H1 (cell line): Measurements from ENCODE around the gene MRPL33.

Experiments
- CEBPB ChIP-seq: IDR thresholded peaks from 2 replicates; pipeline ENCODE4 v1.6.1; 2012; ENCODE audit warnings: low read depth, low read length
- CTCF ChIP-seq, 3 experiments: IDR thresholded peaks; 1 replicate in 2 of 3; 2 replicates in 1 of 3; pipeline versions ENCODE4 v1.5.1 to v1.6.1; 2011; ENCODE audit warnings: low read length in 3 of 3, mild to moderate bottlenecking in 3 of 3, inconsistent platforms in 2 of 3, low read depth in 1 of 3, moderate library complexity in 1 of 3; ENCODE audit not compliant: insufficient read depth in 1 of 3; ENCODE audit errors: control extremely low read depth in 1 of 3
- EZH2 ChIP-seq: fragments of 200-600 bp; sonication (generic); IDR thresholded peaks from 2 replicates; pipeline ENCODE4 v1.7.1; 2012; ENCODE audit warnings: low read depth, mild to moderate bottlenecking, moderate library complexity, low read length, inconsistent platforms; ENCODE audit not compliant: severe bottlenecking
- MAFK ChIP-seq: IDR thresholded peaks from 2 replicates; pipeline ENCODE4 v1.6.1; 2012; ENCODE audit warnings: low read depth, mild to moderate bottlenecking, improper control_type of control experiment, low read length
- MAX ChIP-seq: IDR thresholded peaks from 2 replicates; pipeline ENCODE4 v1.6.1; 2012; ENCODE audit warnings: inconsistent platforms
- POLR2A ChIP-seq, 2 experiments: IDR thresholded peaks; 1 replicate in 1 of 2; 2 replicates in 1 of 2; pipeline ENCODE4 v1.6.1; 2011; ENCODE audit warnings: low read depth in 2 of 2, low read length in 2 of 2, mild to moderate bottlenecking in 2 of 2; ENCODE audit errors: control extremely low read depth in 1 of 2
- POLR2AphosphoS5 ChIP-seq: IDR thresholded peaks from 2 replicates; pipeline ENCODE4 v1.6.1; 2011; ENCODE audit warnings: low read depth, low read length
- SUZ12 ChIP-seq: fragments of 200-600 bp; sonication (generic); IDR thresholded peaks from 2 replicates; pipeline ENCODE4 v1.6.1; 2012; ENCODE audit warnings: mild to moderate bottlenecking, inconsistent platforms, low read length, moderate library complexity, mixed read lengths
- TAF1 ChIP-seq: IDR thresholded peaks from 2 replicates; pipeline ENCODE4 v1.6.1; 2011; ENCODE audit warnings: mild to moderate bottlenecking, low read depth, low read length
- USF2 ChIP-seq: IDR thresholded peaks from 2 replicates; pipeline ENCODE4 v1.6.1; 2011; ENCODE audit warnings: low read length, improper control_type of control experiment
- YY1 ChIP-seq: IDR thresholded peaks from 2 replicates; pipeline ENCODE4 v1.6.1; 2011; ENCODE audit warnings: low read depth, mild to moderate bottlenecking, low read length

GRCh38 chr2:27808984-27809383, 37.5 kb downstream of the MRPL33 start:
- no peak for TF ChIP-seq CTCF (IDR thresholded peaks at IDR 0.05; ENCODE audit: control extremely low read depth in 1 of 3, insufficient read depth in 1 of 3, low read depth in 1 of 3, low read length in 3 of 3)
- TF ChIP-seq MAX: no peak
- TF ChIP-seq USF2: no peak
- TF ChIP-seq YY1: no peak
- no peak for TF ChIP-seq POLR2A (IDR thresholded peaks at IDR 0.05; ENCODE audit: control extremely low read depth in 1 of 2, low read depth in 2 of 2, low read length in 2 of 2)
- TF ChIP-seq SUZ12: no peak
- no peak for TF ChIP-seq EZH2
- TF ChIP-seq POLR2AphosphoS5: no peak
- no peak for TF ChIP-seq CEBPB
- TF ChIP-seq TAF1: no peak
- no peak for TF ChIP-seq MAFK
